DOHH2 (cell line): Measurements from ENCODE around the gene ERG28.
"Not testable (repeated sequence)": the region's sequence is repeated elsewhere in the genome, so short reads cannot be mapped to it uniquely, and the experiment has no call there.

Experiments
- H3F3A ChIP-seq: fragments of 200-600 bp; sonication (generic), shearing (Covaris generic); 2 replicates; pipeline ENCODE4 v1.6.0; 2016; ENCODE audit warnings: antibody characterized with exemption, mild to moderate bottlenecking; ENCODE audit not compliant: control insufficient read depth, insufficient read depth
- H3K27ac ChIP-seq: fragments of 200-600 bp; sonication (generic); 2 replicates; pipeline ENCODE4 v1.5.1; 2014; ENCODE audit warnings: low read depth, mild to moderate bottlenecking, low read length, moderate library complexity
- H3K27me3 ChIP-seq: fragments of 200-600 bp; sonication (generic); 2 replicates; pipeline ENCODE4 v1.6.1; 2014; ENCODE audit warnings: mild to moderate bottlenecking, low read length, mixed read lengths; ENCODE audit not compliant: control insufficient read depth
- H3K36me3 ChIP-seq: fragments of 200-600 bp; sonication (generic); 2 replicates; pipeline ENCODE4 v1.6.1; 2014; ENCODE audit warnings: mild to moderate bottlenecking, low read length, moderate library complexity, mixed read lengths; ENCODE audit not compliant: control insufficient read depth
- H3K4me1 ChIP-seq: fragments of 200-600 bp; sonication (generic); 2 replicates; pipeline ENCODE4 v1.6.1; 2014; ENCODE audit warnings: mild to moderate bottlenecking, low read length, mixed read lengths; ENCODE audit not compliant: control insufficient read depth
- H3K4me2 ChIP-seq: fragments of 200-600 bp; sonication (generic); 2 replicates; pipeline ENCODE4 v1.6.0; 2014; ENCODE audit warnings: mild to moderate bottlenecking, low read length, moderate library complexity
- H3K4me3 ChIP-seq: fragments of 200-600 bp; sonication (generic); 2 replicates; pipeline ENCODE4 v1.5.1; 2014; ENCODE audit warnings: mild to moderate bottlenecking, low read length, mixed read lengths
- H3K79me2 ChIP-seq: fragments of 200-600 bp; sonication (generic); 2 replicates; pipeline ENCODE4 v1.6.1; 2014; ENCODE audit warnings: mild to moderate bottlenecking, low read length, mixed read lengths; ENCODE audit not compliant: control insufficient read depth
- H3K9me2 ChIP-seq: fragments of 200-600 bp; sonication (generic); replicated peaks from 2 replicates; pipeline ENCODE4 v1.6.1; 2014; ENCODE audit warnings: mild to moderate bottlenecking, low read length, mixed read lengths; ENCODE audit not compliant: control insufficient read depth
- H3K9me3 ChIP-seq: fragments of 200-600 bp; sonication (generic); 2 replicates; pipeline ENCODE4 v1.6.1; 2014; ENCODE audit warnings: antibody characterized with exemption, low read length, mixed read lengths; ENCODE audit not compliant: control insufficient read depth, insufficient read depth
- H4K20me1 ChIP-seq: fragments of 200-600 bp; sonication (generic); 2 replicates; pipeline ENCODE4 v1.6.0; 2014; ENCODE audit warnings: low read depth, mild to moderate bottlenecking, antibody characterized with exemption, low read length, moderate library complexity; ENCODE audit not compliant: control insufficient read depth, insufficient read depth
- CTCF ChIP-seq: fragments of 200-600 bp; sonication (generic); IDR thresholded peaks from one replicate; pipeline ENCODE4 v1.5.1; 2014; ENCODE audit warnings: antibody characterized with exemption, mild to moderate bottlenecking, low read depth, low read length; ENCODE audit not compliant: poor library complexity, severe bottlenecking
- EZH2phosphoT487 ChIP-seq: fragments of 200-600 bp; sonication (generic); IDR thresholded peaks from 2 replicates; pipeline ENCODE4 v1.6.1; 2017; ENCODE audit warnings: borderline replicate concordance, mild to moderate bottlenecking, antibody characterized with exemption, low read length, moderate library complexity, mixed read lengths

ERG28 gene

GRCh38 chr14:75700295-75700694 is 39.6 kb upstream of the ERG28 start:
- Histone ChIP-seq H3K4me3 (no peak overlapping the region), H3K9me3 (no peaks in the 10 kb centered on the region), H3K4me1 (no peaks in the 10 kb centered on the region), H3K36me3 (peaks cover 21% of the 10 kb centered on the region), H3K4me2 (no peak overlapping the region), H3K9me2 (no peaks in the 10 kb centered on the region), H3K27ac (no peak overlapping the region), H3K79me2 (no peaks in the 10 kb centered on the region), H4K20me1 (no peaks in the 10 kb centered on the region), H3F3A (no peaks in the 10 kb centered on the region), H3K27me3 (no peaks in the 10 kb centered on the region)
- TF ChIP-seq EZH2phosphoT487 (no peak), CTCF (no peak)

GRCh38 chr14:75699331-75699730 is 38.7 kb upstream of the ERG28 start:
- Histone ChIP-seq H3K79me2 (no peaks in the 10 kb centered on the region), H3K9me2 (no peaks in the 10 kb centered on the region), H3K9me3 (no peaks in the 10 kb centered on the region), H3K4me2 (no peak overlapping the region), H3K27me3 (no peaks in the 10 kb centered on the region), H3K4me3 (no peak overlapping the region), H3F3A (no peaks in the 10 kb centered on the region), H4K20me1 (no peaks in the 10 kb centered on the region), H3K4me1 (no peaks in the 10 kb centered on the region), H3K36me3 (peaks cover 21% of the 10 kb centered on the region), H3K27ac (no peak overlapping the region)
- TF ChIP-seq CTCF (no peak), EZH2phosphoT487 (no peak)

GRCh38 chr14:75697918-75698317 is 37.2 kb upstream of the ERG28 start:
- Histone ChIP-seq H3K4me1 (no peaks in the 10 kb centered on the region), H3K27ac (no peak overlapping the region), H3K27me3 (no peaks in the 10 kb centered on the region), H3K9me3 (no peaks in the 10 kb centered on the region), H3K36me3 (peaks cover 32% of the 10 kb centered on the region), H3F3A (no peaks in the 10 kb centered on the region), H3K4me3 (no peak overlapping the region), H3K9me2 (no peaks in the 10 kb centered on the region), H3K4me2 (no peak overlapping the region), H4K20me1 (no peaks in the 10 kb centered on the region), H3K79me2 (no peaks in the 10 kb centered on the region)
- TF ChIP-seq EZH2phosphoT487 (no peak), CTCF (no peak)

GRCh38 chr14:75697386-75697785 is 36.7 kb upstream of the ERG28 start:
- TF ChIP-seq CTCF (no peak), EZH2phosphoT487 (no peak)
- H3K36me3 ChIP-seq = peaks cover 37% of the 10 kb centered on the region

GRCh38 chr14:75695025-75695424 is 34.3 kb upstream of the ERG28 start:
- H3K4me1 ChIP-seq, H3K9me3 ChIP-seq, H3K27me3 ChIP-seq, H4K20me1 ChIP-seq, H3F3A ChIP-seq, H3K27ac ChIP-seq, H3K9me2 ChIP-seq, H3K4me2 ChIP-seq, H3K4me3 ChIP-seq, H3K79me2 ChIP-seq: not testable (repeated sequence)
- peaks cover 48% of the 10 kb centered on the region for H3K36me3 ChIP-seq

More at GRCh38 chr14:75697386-75697785, 36.7 kb upstream of the ERG28 start:
- Histone ChIP-seq H4K20me1 (no peaks in the 10 kb centered on the region), H3F3A (no peaks in the 10 kb centered on the region), H3K27ac (no peak overlapping the region), H3K27me3 (no peaks in the 10 kb centered on the region), H3K4me1 (no peaks in the 10 kb centered on the region), H3K4me2 (no peak overlapping the region), H3K79me2 (no peaks in the 10 kb centered on the region), H3K9me3 (no peaks in the 10 kb centered on the region), H3K9me2 (no peaks in the 10 kb centered on the region), H3K4me3 (no peak overlapping the region)
